ENCODE data around the gene GDF10. TPM values are rescaled to one million over a fixed set of nuclear protein-coding genes. Genes with fewer than 3 reads are reported as not detected.

GDF10 gene
- total RNA-seq, 4 donors from 2014 or later = 0.48 to 2.4 (median 0.66) TPM

DNA sequence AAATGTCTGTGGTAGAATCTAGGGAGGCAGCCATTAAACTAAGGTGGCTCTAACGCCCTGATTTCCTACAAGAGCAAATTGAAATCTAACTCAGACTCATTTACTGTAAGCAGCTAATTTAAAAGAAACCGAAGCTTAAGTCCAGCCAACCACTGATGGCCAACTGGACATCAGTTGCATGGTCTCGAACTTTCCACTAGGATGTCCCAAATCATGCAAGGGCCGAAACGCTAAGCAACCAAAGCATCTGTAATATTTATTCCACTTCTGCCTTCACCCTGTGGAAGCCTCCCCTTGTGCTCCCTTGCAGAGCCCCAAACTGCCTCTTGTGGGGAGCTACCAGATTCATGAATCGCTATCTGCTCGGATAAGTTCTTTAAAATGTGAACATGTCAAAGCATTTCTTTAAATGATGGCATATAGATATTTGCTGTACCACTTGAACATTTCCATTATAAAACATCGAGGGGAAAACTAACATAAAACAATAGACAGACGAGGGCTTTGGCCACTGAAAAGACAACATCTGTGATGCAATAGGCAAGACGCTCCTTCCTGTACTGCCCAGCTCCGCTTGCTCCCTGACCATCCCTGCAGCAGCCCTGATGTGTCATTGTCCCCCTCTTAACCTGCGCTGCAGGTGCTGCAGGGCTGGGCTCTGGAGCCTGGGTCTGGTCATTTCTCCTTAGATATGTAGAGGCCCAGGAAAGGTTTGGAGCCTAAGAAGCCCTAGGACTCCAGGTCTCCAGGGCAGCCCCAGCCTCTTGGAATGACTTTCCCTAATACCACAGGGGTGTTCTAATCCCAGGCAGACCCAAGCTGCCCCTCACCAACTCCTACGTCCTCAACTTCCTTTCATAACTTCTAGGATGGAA is 45.2 kb downstream of the GDF10 start:
- TF ChIP-seq, protein P1, sequence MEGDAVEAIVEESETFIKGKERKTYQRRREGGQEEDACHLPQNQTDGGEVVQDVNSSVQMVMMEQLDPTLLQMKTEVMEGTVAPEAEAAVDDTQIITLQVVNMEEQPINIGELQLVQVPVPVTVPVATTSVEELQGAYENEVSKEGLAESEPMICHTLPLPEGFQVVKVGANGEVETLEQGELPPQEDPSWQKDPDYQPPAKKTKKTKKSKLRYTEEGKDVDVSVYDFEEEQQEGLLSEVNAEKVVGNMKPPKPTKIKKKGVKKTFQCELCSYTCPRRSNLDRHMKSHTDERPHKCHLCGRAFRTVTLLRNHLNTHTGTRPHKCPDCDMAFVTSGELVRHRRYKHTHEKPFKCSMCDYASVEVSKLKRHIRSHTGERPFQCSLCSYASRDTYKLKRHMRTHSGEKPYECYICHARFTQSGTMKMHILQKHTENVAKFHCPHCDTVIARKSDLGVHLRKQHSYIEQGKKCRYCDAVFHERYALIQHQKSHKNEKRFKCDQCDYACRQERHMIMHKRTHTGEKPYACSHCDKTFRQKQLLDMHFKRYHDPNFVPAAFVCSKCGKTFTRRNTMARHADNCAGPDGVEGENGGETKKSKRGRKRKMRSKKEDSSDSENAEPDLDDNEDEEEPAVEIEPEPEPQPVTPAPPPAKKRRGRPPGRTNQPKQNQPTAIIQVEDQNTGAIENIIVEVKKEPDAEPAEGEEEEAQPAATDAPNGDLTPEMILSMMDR (IDR thresholded peaks at IDR 0.05) = no peak
- ATAC-seq (ENCODE audit: low FRiP score) (no peak), DNase-seq (ENCODE audit: low spot score) (no peak)

DNA sequence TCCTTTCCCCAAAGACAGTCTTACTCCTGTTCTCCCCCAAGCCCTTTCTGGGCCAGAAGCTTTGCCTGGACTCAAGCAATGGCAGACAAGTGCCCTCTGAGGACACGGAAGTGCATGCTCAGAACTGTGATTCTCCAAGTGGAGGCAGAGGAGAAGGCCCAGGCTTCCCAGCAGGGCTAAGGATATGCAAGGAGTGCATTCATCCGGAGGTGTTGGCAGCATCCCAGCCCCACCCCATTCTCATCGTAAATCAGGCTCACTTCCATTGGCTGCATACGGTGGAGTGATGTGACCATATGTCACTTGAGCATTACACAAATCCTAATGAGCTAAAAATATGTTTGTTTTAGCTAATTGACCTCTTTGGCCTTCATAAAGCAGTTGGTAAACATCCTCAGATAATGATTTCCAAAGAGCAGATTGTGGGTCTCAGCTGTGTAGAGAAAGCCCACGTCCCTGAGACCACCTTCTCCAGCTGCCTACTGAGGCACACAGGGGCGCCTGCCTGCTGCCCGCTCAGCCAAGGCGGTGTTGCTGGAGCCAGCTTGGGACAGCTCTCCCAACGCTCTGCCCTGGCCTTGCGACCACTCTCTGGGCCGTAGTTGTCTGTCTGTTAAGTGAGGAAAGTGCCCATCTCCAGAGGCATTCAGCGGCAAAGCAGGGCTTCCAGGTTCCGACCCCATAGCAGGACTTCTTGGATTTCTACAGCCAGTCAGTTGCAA is 46.7 kb downstream of the GDF10 start:
- TF ChIP-seq, protein P1 (IDR thresholded peaks at IDR 0.05) = no peak
- DNase-seq (ENCODE audit: low spot score) (no peak), ATAC-seq (ENCODE audit: low FRiP score) (no peak)

DNA sequence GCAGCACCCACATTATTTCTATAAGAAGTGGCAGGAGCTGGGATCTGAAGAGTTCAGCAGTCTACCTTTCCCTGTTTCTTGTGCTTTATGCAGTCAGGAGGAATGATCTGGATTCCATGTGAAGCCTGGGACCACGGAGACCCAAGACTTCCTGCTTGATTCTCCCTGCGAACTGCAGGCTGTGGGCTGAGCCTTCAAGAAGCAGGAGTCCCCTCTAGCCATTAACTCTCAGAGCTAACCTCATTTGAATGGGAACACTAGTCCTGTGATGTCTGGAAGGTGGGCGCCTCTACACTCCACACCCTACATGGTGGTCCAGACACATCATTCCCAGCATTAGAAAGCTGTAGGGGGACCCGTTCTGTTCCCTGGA is 47.3 kb downstream of the GDF10 start:
- TF ChIP-seq, protein P1 (IDR thresholded peaks at IDR 0.05) = no peak
- no peak for DNase-seq (ENCODE audit: low spot score)
- no peak for ATAC-seq (ENCODE audit: low FRiP score)

DNA sequence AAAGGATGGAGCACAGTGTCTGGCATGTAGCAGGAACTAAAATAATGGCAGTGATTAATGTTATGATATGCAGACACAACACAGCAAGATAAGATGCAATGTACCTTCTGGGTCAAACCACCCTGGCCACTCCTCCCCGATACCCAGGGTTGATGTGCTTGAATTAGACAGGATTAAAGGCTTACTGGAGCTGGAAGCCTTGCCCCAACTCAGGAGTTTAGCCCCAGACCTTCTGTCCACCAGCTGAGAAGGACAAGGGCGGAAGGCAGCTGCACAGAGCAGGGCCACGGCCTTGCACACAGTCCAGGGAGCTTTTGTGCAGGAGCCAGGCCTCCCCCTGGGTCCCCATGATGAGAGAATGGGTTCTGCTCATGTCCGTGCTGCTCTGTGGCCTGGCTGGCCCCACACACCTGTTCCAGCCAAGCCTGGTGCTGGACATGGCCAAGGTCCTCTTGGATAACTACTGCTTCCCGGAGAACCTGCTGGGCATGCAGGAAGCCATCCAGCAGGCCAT is 48.2 kb downstream of the GDF10 start, which contains the start of gene RBP3:
Gene RBP3, plus strand, starts transcription at position 226 of the 514 bp plus-strand sequence. Its CDS starts 122 bp downstream, at position 348.
- ATAC-seq (ENCODE audit: low FRiP score) (no peak), DNase-seq (ENCODE audit: low spot score) (no peak)
- TF ChIP-seq, protein P1 (IDR thresholded peaks at IDR 0.05) = no peak

DNA sequence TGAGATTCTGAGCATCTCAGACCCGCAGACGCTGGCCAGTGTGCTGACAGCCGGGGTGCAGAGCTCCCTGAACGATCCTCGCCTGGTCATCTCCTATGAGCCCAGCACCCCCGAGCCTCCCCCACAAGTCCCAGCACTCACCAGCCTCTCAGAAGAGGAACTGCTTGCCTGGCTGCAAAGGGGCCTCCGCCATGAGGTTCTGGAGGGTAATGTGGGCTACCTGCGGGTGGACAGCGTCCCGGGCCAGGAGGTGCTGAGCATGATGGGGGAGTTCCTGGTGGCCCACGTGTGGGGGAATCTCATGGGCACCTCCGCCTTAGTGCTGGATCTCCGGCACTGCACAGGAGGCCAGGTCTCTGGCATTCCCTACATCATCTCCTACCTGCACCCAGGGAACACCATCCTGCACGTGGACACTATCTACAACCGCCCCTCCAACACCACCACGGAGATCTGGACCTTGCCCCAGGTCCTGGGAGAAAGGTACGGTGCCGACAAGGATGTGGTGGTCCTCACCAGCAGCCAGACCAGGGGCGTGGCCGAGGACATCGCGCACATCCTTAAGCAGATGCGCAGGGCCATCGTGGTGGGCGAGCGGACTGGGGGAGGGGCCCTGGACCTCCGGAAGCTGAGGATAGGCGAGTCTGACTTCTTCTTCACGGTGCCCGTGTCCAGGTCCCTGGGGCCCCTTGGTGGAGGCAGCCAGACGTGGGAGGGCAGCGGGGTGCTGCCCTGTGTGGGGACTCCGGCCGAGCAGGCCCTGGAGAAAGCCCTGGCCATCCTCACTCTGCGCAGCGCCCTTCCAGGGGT is 48.9 kb downstream of the GDF10 start:
- no peak for ATAC-seq (ENCODE audit: low FRiP score)
- TF ChIP-seq, protein P1 (IDR thresholded peaks at IDR 0.05) = no peak
- DNase-seq (ENCODE audit: low spot score) = no peak

DNA sequence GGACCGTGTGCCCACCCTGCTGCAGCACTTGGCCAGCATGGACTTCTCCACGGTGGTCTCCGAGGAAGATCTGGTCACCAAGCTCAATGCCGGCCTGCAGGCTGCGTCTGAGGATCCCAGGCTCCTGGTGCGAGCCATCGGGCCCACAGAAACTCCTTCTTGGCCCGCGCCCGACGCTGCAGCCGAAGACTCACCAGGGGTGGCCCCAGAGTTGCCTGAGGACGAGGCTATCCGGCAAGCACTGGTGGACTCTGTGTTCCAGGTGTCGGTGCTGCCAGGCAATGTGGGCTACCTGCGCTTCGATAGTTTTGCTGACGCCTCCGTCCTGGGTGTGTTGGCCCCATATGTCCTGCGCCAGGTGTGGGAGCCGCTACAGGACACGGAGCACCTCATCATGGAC is 49.5 kb downstream of the GDF10 start:
- DNase-seq (ENCODE audit: low spot score) = no peak
- no peak for ATAC-seq (ENCODE audit: low FRiP score)
- TF ChIP-seq, protein P1 (IDR thresholded peaks at IDR 0.05) = no peak
